Body of pancreas (tissue), 4 donors: ENCODE data around the gene RNU6-7. TPM values are rescaled to one million over a fixed set of nuclear protein-coding genes. Genes with fewer than 3 reads are reported as not detected.
A peak's percentile ranks its signal among the peaks of the same experiment; 100 is the strongest.

Experiments used
- ATAC-seq: fragments of 150-250 bp; one replicate; pipeline ENCODE4 v1.9.1; 2016
- DNase-seq, 4 donors: peaks; one replicate each; pipeline ENCODE4 v3.0.0-alpha.2; 2019
- H3K27ac ChIP-seq, 4 donors: fragments of 200-600 bp; sonication (generic); 1 replicate in 3 of 4; 2 replicates in 1 of 4; pipeline versions ENCODE4 v1.5.1 to v1.6.1; 2016 to 2019; ENCODE audit warnings: mild to moderate bottlenecking in 1 of 4, mixed read lengths in 1 of 4, moderate library complexity in 1 of 4
- H3K27me3 ChIP-seq, 2 donors: fragments of 200-600 bp; sonication (generic); one replicate each; pipeline ENCODE4 v1.6.0; 2016; ENCODE audit warnings: mild to moderate bottlenecking in 1 of 2
- H3K36me3 ChIP-seq, 2 donors: fragments of 200-600 bp; sonication (generic); replicated peaks in 1 of 2; 2 replicates each; pipeline ENCODE4 v1.5.1; 2016; ENCODE audit warnings: low read depth in 2 of 2; ENCODE audit not compliant: insufficient read depth in 1 of 2
- H3K4me1 ChIP-seq: fragments of 200-600 bp; sonication (generic); one replicate; pipeline ENCODE4 v1.6.0; 2016
- H3K4me3 ChIP-seq, 2 donors: fragments of 200-600 bp; sonication (generic); 1 replicate in 1 of 2; 2 replicates in 1 of 2; pipeline ENCODE4 v1.5.1; 2016 to 2019
- H3K9me3 ChIP-seq, 3 donors: fragments of 200-600 bp; sonication (generic); 1 replicate in 2 of 3; 2 replicates in 1 of 3; pipeline ENCODE4 v1.5.1; 2016
- CTCF ChIP-seq, 7 experiments: fragments of 450-650 bp in 4 of 7; fragments of 200-600 bp in 3 of 7; sonication (generic) in 3 of 7; IDR thresholded peaks; one replicate each; pipeline ENCODE4 v1.5.1; 2016 to 2019; ENCODE audit warnings: antibody characterized with exemption in 7 of 7
- POLR2A ChIP-seq, 3 donors: fragments of 450-650 bp; IDR thresholded peaks; one replicate each; pipeline ENCODE4 v1.6.1; 2016; ENCODE audit warnings: antibody characterized with exemption in 3 of 3, mild to moderate bottlenecking in 2 of 3
- WGBS, 2 donors: methylation state at CpG; one replicate each; pipeline ENCODE4 v1.1.5; 2017; 5-methylcytosine and 5-hydroxymethylcytosine counted together
- intact Hi-C: fragments of 100-400 bp; cut with DNase I; formaldehyde crosslinking; loops from one replicate; pipeline ENCODE4 v1.15.1; 2023
- small RNA-seq: library from RNA; depleted of rRNA; stranded (forward); fragments of <200 nt; gene quantifications from one replicate; pipeline ENCODE3, GENCODE V24; 2016
- total RNA-seq, 2 donors: library from RNA; depleted of rRNA; stranded (reverse); fragments of >200 nt; gene quantifications; one replicate each; pipeline ENCODE4 v1.1.0, GENCODE V29; 2016

The RNU6-7 gene
- total RNA-seq, 2 donors from 2014 or later = not detected

- WGBS, 2 donors = 69 to 72% methylated on average over 3 of the region's 3 CpGs
- no peak for TF ChIP-seq CTCF (IDR thresholded peaks at IDR 0.05)
- no peak for TF ChIP-seq POLR2A (IDR thresholded peaks at IDR 0.05)
- no peak overlapping the region for H3K27ac ChIP-seq
- no peaks in the 10 kb centered on the region for H3K9me3 ChIP-seq
- ATAC-seq (no peak), DNase-seq (no peak)
- H3K27me3 ChIP-seq = no peaks in the 10 kb centered on the region
- H3K4me1 ChIP-seq = peaks cover 5% of the 10 kb centered on the region
- H3K36me3 ChIP-seq = no peaks in the 10 kb centered on the region
- intact Hi-C loops = loop anchor here (5.0 to 10.0 kb wide), 3 partner anchors 178 to 738 kb away; no protein-coding TSS in a partner anchor
- no peak overlapping the region for H3K4me3 ChIP-seq
Measured at GRCh38 chr14:32250681-32251080, 48.8 kb downstream of the RNU6-7 start.

DNA sequence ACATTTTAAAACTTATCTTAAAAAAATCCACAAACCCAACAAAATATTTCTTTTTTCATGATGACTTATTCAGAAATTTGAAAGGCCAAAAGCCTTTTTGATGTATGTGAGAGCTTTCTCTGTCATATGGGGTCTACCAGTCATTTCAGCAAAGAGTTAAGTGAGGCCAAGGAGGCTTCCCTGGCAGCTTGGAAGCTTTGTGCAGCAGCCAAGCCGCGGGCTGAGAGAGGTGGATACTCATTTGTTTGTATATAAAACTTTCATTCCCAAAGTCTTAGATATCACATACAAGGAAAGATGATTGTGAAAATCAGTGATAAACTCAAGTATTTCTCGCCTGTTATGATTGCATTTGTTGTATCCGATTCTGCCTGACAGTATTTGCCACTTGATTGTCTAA lies 49.7 kb downstream of the RNU6-7 start:
- Histone ChIP-seq H3K27me3 (no peaks in the 10 kb centered on the region), H3K36me3 (no peaks in the 10 kb centered on the region), H3K4me1 (peaks cover 5% of the 10 kb centered on the region), H3K27ac (no peak overlapping the region), H3K9me3 (no peaks in the 10 kb centered on the region), H3K4me3 (no peak overlapping the region)
- no peak for ATAC-seq
- no peak for DNase-seq
- intact Hi-C loops = loop anchor here (5.0 to 10.0 kb wide), 3 partner anchors 179 to 739 kb away; no protein-coding TSS in a partner anchor
- TF ChIP-seq CTCF (IDR thresholded peaks at IDR 0.05) (no peak), POLR2A (IDR thresholded peaks at IDR 0.05) (no peak)
- WGBS, 2 donors = 42 to 58% methylated on average over 4 of the region's 4 CpGs

Small RNA genes lying within 50 kb of the gene (small RNA-seq; reads per million reads assigned to genes)
- 2.7 reads per million, percentile 77 among the genes with 10 or more reads in this experiment for gene RNU6-7
- not detected for gene RNU6-8

Other genes with a start within 250 kb of the RNU6-7 start
- gene ARHGAP5, start 124.7 kb upstream of the RNU6-7 start, total RNA-seq = 10 to 100 TPM; 52.7 to 58.4 TPM
- gene RNU6-8, start 1.2 kb downstream of the RNU6-7 start, total RNA-seq = not detected
- gene AKAP6, start 127.3 kb downstream of the RNU6-7 start, total RNA-seq = 1 to 10 TPM; 2.0 to 2.9 TPM